GM23338 (cell line): Measurements from ENCODE around the gene SRPK2.

Source experiments
- EZH2 ChIP-seq: fragments of 200-600 bp; sonication (generic); IDR thresholded peaks from one replicate; pipeline ENCODE4 v1.8.0; 2017; ENCODE audit warnings: antibody characterized with exemption, mild to moderate bottlenecking, low read depth; ENCODE audit not compliant: unreplicated experiment
- TF ChIP-seq, protein P1 (sequence below), 2 experiments: fragments of 200-600 bp in 1 of 2; sonication (generic) in 1 of 2; conservative IDR thresholded peaks; 2 replicates each; pipeline versions ENCODE4 v1.5.1 to v1.6.1; 2016 to 2017; ENCODE audit warnings: antibody characterized with exemption in 2 of 2, low read depth in 2 of 2, mild to moderate bottlenecking in 2 of 2, moderate library complexity in 1 of 2

DNA sequence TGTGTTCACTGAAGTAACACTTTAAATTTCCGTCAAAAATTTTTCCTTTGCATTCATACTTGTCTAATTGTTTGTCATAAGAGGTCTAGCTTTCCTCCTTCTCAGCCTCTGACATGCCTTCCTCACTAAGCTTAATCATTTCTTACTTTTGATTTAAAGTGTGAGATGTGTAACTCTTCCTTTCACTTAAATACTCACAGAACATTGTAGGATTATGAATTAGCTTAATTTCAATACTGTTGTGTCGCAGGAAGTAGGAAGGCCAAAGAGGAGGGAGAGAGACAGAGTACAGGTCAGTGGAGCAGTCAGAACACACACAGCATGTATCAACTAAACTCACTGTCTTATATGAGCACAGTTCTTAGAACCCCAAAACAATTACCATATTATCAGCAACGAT lies 99.0 kb downstream of the SRPK2 start:
- no peak for TF ChIP-seq EZH2
- TF ChIP-seq, protein P1, sequence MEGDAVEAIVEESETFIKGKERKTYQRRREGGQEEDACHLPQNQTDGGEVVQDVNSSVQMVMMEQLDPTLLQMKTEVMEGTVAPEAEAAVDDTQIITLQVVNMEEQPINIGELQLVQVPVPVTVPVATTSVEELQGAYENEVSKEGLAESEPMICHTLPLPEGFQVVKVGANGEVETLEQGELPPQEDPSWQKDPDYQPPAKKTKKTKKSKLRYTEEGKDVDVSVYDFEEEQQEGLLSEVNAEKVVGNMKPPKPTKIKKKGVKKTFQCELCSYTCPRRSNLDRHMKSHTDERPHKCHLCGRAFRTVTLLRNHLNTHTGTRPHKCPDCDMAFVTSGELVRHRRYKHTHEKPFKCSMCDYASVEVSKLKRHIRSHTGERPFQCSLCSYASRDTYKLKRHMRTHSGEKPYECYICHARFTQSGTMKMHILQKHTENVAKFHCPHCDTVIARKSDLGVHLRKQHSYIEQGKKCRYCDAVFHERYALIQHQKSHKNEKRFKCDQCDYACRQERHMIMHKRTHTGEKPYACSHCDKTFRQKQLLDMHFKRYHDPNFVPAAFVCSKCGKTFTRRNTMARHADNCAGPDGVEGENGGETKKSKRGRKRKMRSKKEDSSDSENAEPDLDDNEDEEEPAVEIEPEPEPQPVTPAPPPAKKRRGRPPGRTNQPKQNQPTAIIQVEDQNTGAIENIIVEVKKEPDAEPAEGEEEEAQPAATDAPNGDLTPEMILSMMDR (conservative IDR thresholded peaks at IDR 0.05; ENCODE audit: low read depth in 2 of 2) = no peak
